GM18502 (cell line): ENCODE measurements around the gene SELPLG.
"Not testable (repeated sequence)": the region's sequence is repeated elsewhere in the genome, so short reads cannot be mapped to it uniquely, and the experiment has no call there.

ENCODE experiments used
- ATAC-seq: cut with Tn5 transposase; IDR thresholded peaks from one replicate; pipeline ENCODE4 v1.9.1; 2021; ENCODE audit warnings: mild to moderate bottlenecking; ENCODE audit not compliant: unreplicated experiment, poor library complexity

SELPLG gene

GRCh38 chr12:108657130-108657745, 23.5 kb upstream of the SELPLG start:
- ATAC-seq = no peak

GRCh38 chr12:108656247-108656646, 22.6 kb upstream of the SELPLG start:
- ATAC-seq = not testable (repeated sequence)

- ATAC-seq = not testable (repeated sequence)
These were observed 22.1 kb upstream of the SELPLG start for GRCh38 chr12:108655812-108656175.

- ATAC-seq = not testable (repeated sequence)
These were observed 20.9 kb upstream of the SELPLG start for GRCh38 chr12:108654622-108655021.

GRCh38 chr12:108653922-108654321, 20.2 kb upstream of the SELPLG start:
- no peak for ATAC-seq

GRCh38 chr12:108653082-108653516, 19.4 kb upstream of the SELPLG start:
- no peak for ATAC-seq

GRCh38 chr12:108650083-108650482, 16.4 kb upstream of the SELPLG start:
- ATAC-seq = no peak

- ATAC-seq = no peak
These were observed 16.0 kb upstream of the SELPLG start for GRCh38 chr12:108649669-108650068.

- no peak for ATAC-seq
These were observed 15.4 kb upstream of the SELPLG start for GRCh38 chr12:108649126-108649525.

GRCh38 chr12:108648371-108648770, 14.7 kb upstream of the SELPLG start:
- no peak for ATAC-seq

GRCh38 chr12:108647585-108648287, 14.0 kb upstream of the SELPLG start:
- no peak for ATAC-seq

GRCh38 chr12:108646600-108647579, 13.2 kb upstream of the SELPLG start:
- no peak for ATAC-seq

GRCh38 chr12:108645686-108646599, 12.2 kb upstream of the SELPLG start:
- no peak for ATAC-seq

GRCh38 chr12:108644811-108645120, 11.1 kb upstream of the SELPLG start:
- ATAC-seq = no peak

GRCh38 chr12:108643941-108644810, 10.5 kb upstream of the SELPLG start:
- no peak for ATAC-seq

- no peak for ATAC-seq
These were observed 9.4 kb upstream of the SELPLG start for GRCh38 chr12:108642899-108643654.

GRCh38 chr12:108642269-108642870, 8.7 kb upstream of the SELPLG start:
- ATAC-seq = no peak
